H1 (cell line): Measurements from ENCODE around the gene CAMK2G. TPM values are rescaled to one million over a fixed set of nuclear protein-coding genes. Genes with fewer than 3 reads are reported as not detected.

Source experiments
- ASH2L ChIP-seq: fragments of 200-600, 300-600 bp; sonication (generic); IDR thresholded peaks from one replicate; pipeline ENCODE4 v1.7.1; 2017; ENCODE audit warnings: low read length
- CREB1 ChIP-seq: IDR thresholded peaks from 2 replicates; pipeline ENCODE4 v1.6.1; 2012; ENCODE audit warnings: inconsistent platforms
- EP300 ChIP-seq, 2 experiments: IDR thresholded peaks; 1 replicate in 1 of 2; 2 replicates in 1 of 2; pipeline ENCODE4 v1.6.1; 2011 to 2012; ENCODE audit warnings: low read depth in 2 of 2, low read length in 2 of 2, mild to moderate bottlenecking in 2 of 2, borderline replicate concordance in 1 of 2, inconsistent platforms in 1 of 2, moderate library complexity in 1 of 2
- PHF8 ChIP-seq: fragments of 200-600 bp; sonication (generic); conservative IDR thresholded peaks from 2 replicates; pipeline ENCODE4 v1.7.1; 2012; ENCODE audit warnings: low read depth, mild to moderate bottlenecking, inconsistent platforms, low read length, moderate library complexity
- SAP30 ChIP-seq: fragments of 300-600 bp; sonication (generic); IDR thresholded peaks from 2 replicates; pipeline ENCODE4 v1.7.1; 2012; ENCODE audit warnings: low read length, moderate library complexity, mild to moderate bottlenecking, inconsistent platforms; ENCODE audit not compliant: insufficient read depth, insufficient replicate concordance
- SIN3A ChIP-seq, 2 experiments: IDR thresholded peaks in 1 of 2; conservative IDR thresholded peaks in 1 of 2; 2 replicates each; pipeline ENCODE4 v1.6.1; 2011 to 2012; ENCODE audit warnings: low read length in 2 of 2, improper control_type of control experiment in 1 of 2, low read depth in 1 of 2, mild to moderate bottlenecking in 1 of 2
- SIX5 ChIP-seq: IDR thresholded peaks from 2 replicates; pipeline ENCODE4 v1.6.1; 2011; ENCODE audit warnings: mild to moderate bottlenecking, low read depth, low read length
- TAF1 ChIP-seq: IDR thresholded peaks from 2 replicates; pipeline ENCODE4 v1.6.1; 2011; ENCODE audit warnings: mild to moderate bottlenecking, low read depth, low read length
- TCF12 ChIP-seq: IDR thresholded peaks from 2 replicates; pipeline ENCODE4 v1.6.1; 2011; ENCODE audit warnings: low read depth, mild to moderate bottlenecking, low read length
- TEAD4 ChIP-seq: IDR thresholded peaks from 2 replicates; pipeline ENCODE4 v1.6.1; 2012; ENCODE audit warnings: low read depth, low read length, inconsistent platforms, mixed read lengths
- ZNF274 ChIP-seq: IDR thresholded peaks from 2 replicates; pipeline ENCODE4 v1.7.0; 2012; ENCODE audit warnings: low read length, borderline replicate concordance; ENCODE audit errors: extremely low read depth
- polyA plus RNA-seq, 7 experiments: library from polyadenylated mRNA; depleted of rRNA in 3 of 7; stranded (reverse) in 5 of 7; unstranded in 2 of 7; fragments of >200 nt in 5 of 7; fragments of 200-250 nt in 2 of 7; gene quantifications; 1 replicate in 5 of 7; 2 replicates in 1 of 7; 4 replicates in 1 of 7; pipeline versions ENCODE4 v1.2.1 to v1.2.3, GENCODE V29; 2011 to 2013; ENCODE audit warnings: missing spikeins in 2 of 7, mixed read lengths in 2 of 7
- total RNA-seq: library from RNA; stranded (reverse); fragmentation: NEBNext Ultra II Directional; extraction: Animal tissue kit (Norgen Biotek cat#: 25700); gene quantifications from 2 replicates; pipeline ENCODE4 v1.2.1, GENCODE V29; 2021

The CAMK2G gene
- total and polyA plus RNA-seq, 2 of the 8 experiments (the other 6 are each of a cell fraction or from before 2014, with no cell fraction given) = 28.9 to 31.7 TPM

DNA sequence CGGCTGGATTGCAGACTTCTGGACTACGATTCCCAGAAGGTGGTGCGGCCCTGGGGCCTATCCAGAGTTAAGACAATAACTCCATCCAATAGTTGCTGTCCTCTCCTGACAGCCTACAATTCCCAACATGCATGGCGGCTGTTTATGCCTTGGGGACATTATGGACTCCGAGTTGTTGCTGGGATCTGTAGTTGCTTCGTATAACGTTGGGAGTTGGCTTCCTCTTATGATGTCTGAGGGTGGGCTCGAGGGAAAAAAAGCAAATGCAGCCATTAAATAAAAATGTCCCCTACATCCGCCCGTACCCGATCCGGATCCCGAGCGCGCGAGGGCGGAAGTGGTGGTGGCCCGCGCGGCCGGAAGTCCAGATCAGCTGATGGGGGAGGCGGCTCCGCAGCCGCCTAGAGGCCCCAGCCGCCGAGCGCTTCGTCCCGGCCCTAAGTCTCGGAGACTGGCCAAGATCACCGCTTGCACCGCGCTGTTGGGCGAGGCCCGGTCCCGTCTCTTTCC is 89.1 kb downstream of the CAMK2G start, which contains the start of gene ZSWIM8 (continued):
- TF ChIP-seq TEAD4 (no peak), ASH2L (peak; percentile 69), CREB1 (no peak), SAP30 (peak; percentile 76), SIN3A (conservative IDR thresholded peaks at IDR 0.05 in 1 of 2, IDR thresholded peaks at IDR 0.05 in 1 of 2; ENCODE audit: low read depth in 1 of 2, low read length in 2 of 2) (peak; percentile 79 to 95; a peak in 3 of 4 replicates), EP300 (IDR thresholded peaks at IDR 0.05; ENCODE audit: borderline replicate concordance in 1 of 2, low read depth in 2 of 2, low read length in 2 of 2) (no peak), TCF12 (no peak), SIX5 (peak; percentile 83), TAF1 (peak; percentile 51; the same call in 1 of the 2 replicates), PHF8 (peak; percentile 60; the same call in 1 of the 2 replicates), ZNF274 (no peak)
